Motor neuron (in vitro differentiated cells): ENCODE measurements around the gene GTSE1. TPM values are rescaled to one million over a fixed set of nuclear protein-coding genes. Genes with fewer than 3 reads are reported as not detected.

Source experiments
- ATAC-seq, 8 experiments: fragments of 200-7000 bp; cut with Tn5 transposase; replicated peaks in 6 of 8; 2 replicates each; pipeline ENCODE4 v1.8.0; 2021; ENCODE audit warnings: mild to moderate bottlenecking in 8 of 8, moderate library complexity in 8 of 8
- H3K27ac ChIP-seq, 2 donors: fragments of 250-450 bp; sonication (Bioruptor Pico); 2 replicates each; pipeline ENCODE4 v1.9.0; 2021; ENCODE audit warnings: antibody characterized with exemption in 2 of 2, mild to moderate bottlenecking in 2 of 2, moderate library complexity in 1 of 2
- H3K4me1 ChIP-seq, 2 donors: fragments of 250-450 bp; sonication (Bioruptor Pico); replicated peaks in 1 of 2; 2 replicates each; pipeline ENCODE4 v1.6.1; 2021; ENCODE audit warnings: antibody characterized with exemption in 2 of 2, mild to moderate bottlenecking in 2 of 2, moderate library complexity in 1 of 2
- H3K4me3 ChIP-seq, 5 donors: fragments of 250-450 bp; sonication (Bioruptor Pico); 2 replicates each; pipeline ENCODE4 v1.9.0; 2021; ENCODE audit warnings: antibody characterized with exemption in 5 of 5, mild to moderate bottlenecking in 5 of 5, moderate library complexity in 4 of 5
- WGBS, 10 experiments: fragments of 450-650 bp; shearing (Covaris generic); methylation state at CpG; one replicate each; pipeline ENCODE4 v1.0.0; 2022; 5-methylcytosine and 5-hydroxymethylcytosine counted together
- in situ Hi-C, 9 experiments: fragments of 400-800 bp; cut with MboI; loops; one replicate each; pipeline ENCODE4 v1.15.0; 2021; ENCODE audit warnings: low sequenced_read_pairs in 9 of 9, low pct_unique_long_range_greater_than_20kb in 2 of 9; ENCODE audit not compliant: unreplicated experiment in 9 of 9
- total RNA-seq, 8 experiments: library from RNA; unstranded; fragments of 300-600 nt; gene quantifications; 2 replicates each; pipeline versions ENCODE4 v1.2.3 to v1.2.4, GENCODE V29; 2022

Gene GTSE1
- total RNA-seq, result 10 to 100 TPM in 3 of 8 experiments, 1 to 10 TPM in 2, under 1 TPM in 3; 0.20 to 24.9 (median 1.8) TPM

GRCh38 chr22:46296257-46297150, at the start of gene GTSE1:
GTSE1 (plus strand) TSS chr22:46296870; CDS start chr22:46297401, 531 bp downstream.
- Histone ChIP-seq H3K27ac (peak within 1 kb of the TSS; percentile 58 to 80), H3K4me3 (peak within 1 kb of the TSS; percentile 43 to 79 (median 60)), H3K4me1 (peaks cover 10 to 17% of the 10 kb centered on the region in 2 donors)
- in situ Hi-C loops, result no loop called here
- ATAC-seq, result peak; percentile 92 to 99 (median 98)
- 0 to 10% (median 1%) methylated on average over 2 to 12 of the region's 76 CpGs; no CpG with 5 or more reads in 4 of the 10 experiments for WGBS, 10 experiments

- in situ Hi-C loops, result no loop called here
- Histone ChIP-seq H3K27ac (no peak overlapping the region), H3K4me3 (no peak overlapping the region), H3K4me1 (peaks cover 7 to 9% of the 10 kb centered on the region in 2 donors)
- no peak for ATAC-seq
- WGBS, 10 experiments, result 93% methylated on average over 2 of the region's 2 CpGs; no CpG with 5 or more reads in 9 of the 10 experiments
These were observed 49.2 kb upstream of the GTSE1 start for GRCh38 chr22:46247443-46247975.

DNA sequence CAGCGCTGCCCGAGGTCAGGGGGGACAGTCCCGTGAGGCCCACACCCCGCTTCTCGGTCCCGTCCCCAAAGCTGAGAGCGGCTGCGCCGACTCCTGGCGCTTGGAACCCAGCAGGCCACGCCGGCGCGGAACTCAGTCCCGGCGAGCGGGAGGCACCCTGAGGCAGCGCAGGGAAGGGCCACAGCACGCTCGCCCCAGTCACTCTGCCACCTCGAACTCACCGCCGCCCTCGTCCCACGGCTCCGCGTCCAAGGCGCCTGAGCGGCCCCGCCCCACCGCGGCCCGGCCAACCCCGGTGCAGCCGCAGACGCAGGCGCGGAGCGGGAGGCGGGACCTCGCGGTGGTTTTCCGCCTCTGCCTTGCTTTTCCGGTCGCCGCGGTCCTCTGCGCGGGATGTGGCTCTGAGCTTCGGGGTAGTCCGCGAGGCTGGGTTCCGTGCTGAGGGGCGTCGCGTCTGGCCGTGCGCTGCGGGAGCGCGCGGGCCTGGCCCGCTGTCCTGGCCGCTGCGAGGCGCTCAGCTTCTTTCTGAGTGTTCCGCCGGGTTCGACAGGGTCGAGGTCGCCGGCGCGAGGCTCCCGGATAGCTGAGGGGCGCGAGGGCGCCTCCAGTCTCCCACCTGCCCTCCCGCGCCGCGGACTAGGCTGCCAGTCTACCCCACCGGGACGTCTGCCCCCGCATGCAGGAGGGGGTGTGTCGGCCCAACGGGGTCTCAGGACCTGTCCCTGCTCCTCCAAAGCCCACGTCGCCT, 46.5 kb upstream of the GTSE1 start, which contains the start of gene CDPF1:
Gene CDPF1 (minus strand): TSS at position 259 of the 748 bp plus-strand sequence. CDS start 2,009 bp downstream, outside the sequence.
- WGBS, 10 experiments, result 0 to 20% (median 0%) methylated on average over 2 to 5 of the region's 89 CpGs; no CpG with 5 or more reads in 7 of the 10 experiments
- peak within 1 kb of the TSS; percentile 50 to 90 (median 83) for H3K4me3 ChIP-seq
- peak; percentile 95 to 97 (median 96) for ATAC-seq
- in situ Hi-C loops, result no loop called here
- H3K4me1 ChIP-seq, result peaks cover 7 to 9% of the 10 kb centered on the region in 2 donors
- H3K27ac ChIP-seq, result peak within 1 kb of the TSS; percentile 49 to 71

DNA sequence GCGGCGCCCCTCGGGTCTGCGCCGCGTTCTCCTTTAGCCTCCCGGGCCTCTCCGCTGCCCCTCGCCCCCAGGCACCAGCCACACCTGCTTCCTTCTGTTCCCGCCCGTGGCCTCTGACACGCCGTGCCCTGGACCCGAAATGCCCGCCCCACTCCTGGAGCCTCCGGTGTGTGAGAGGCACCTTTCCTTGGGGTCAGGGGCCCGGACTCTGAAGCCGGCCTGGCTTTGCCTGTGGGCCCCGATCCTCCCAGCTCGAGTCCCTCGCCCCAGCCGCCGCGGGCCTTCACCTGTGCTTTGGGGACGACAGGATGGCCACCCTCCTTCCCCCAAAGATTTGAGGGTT, 45.9 kb upstream of the GTSE1 start:
- in situ Hi-C loops, result no loop called here
- H3K4me1 ChIP-seq, result peaks cover 7 to 9% of the 10 kb centered on the region in 2 donors
- WGBS, 10 experiments, result 0 to 60% (median 18%) methylated on average over 2 to 5 of the region's 25 CpGs; no CpG with 5 or more reads in 6 of the 10 experiments

GRCh38 chr22:46251266-46251665, 45.4 kb upstream of the GTSE1 start:
- in situ Hi-C loops, result no loop called here
- Histone ChIP-seq H3K27ac (no peak overlapping the region), H3K4me1 (peaks cover 7 to 9% of the 10 kb centered on the region in 2 donors), H3K4me3 (peak overlapping the region; percentile 50 to 90 (median 83))
- WGBS, 10 experiments, result 0 to 88% (median 34%) methylated on average over 1 to 7 of the region's 7 CpGs; no CpG with 5 or more reads in 1 of the 10 experiments
- no peak for ATAC-seq

More for the DNA sequence above, 45.9 kb upstream of the GTSE1 start:
- no peak for ATAC-seq
- peak overlapping the region; percentile 50 to 90 (median 83) for H3K4me3 ChIP-seq
- peak overlapping the region; percentile 44 to 71 for H3K27ac ChIP-seq

- H3K4me3 ChIP-seq, result no peak overlapping the region
- ATAC-seq, result no peak
- H3K4me1 ChIP-seq, result peaks cover 7 to 9% of the 10 kb centered on the region in 2 donors
- 53 to 94% (median 88%) methylated on average over 1 to 9 of the region's 9 CpGs for WGBS, 10 experiments
- no peak overlapping the region for H3K27ac ChIP-seq
- in situ Hi-C loops, result no loop called here
These were observed 44.8 kb upstream of the GTSE1 start for GRCh38 chr22:46251816-46252380.

DNA sequence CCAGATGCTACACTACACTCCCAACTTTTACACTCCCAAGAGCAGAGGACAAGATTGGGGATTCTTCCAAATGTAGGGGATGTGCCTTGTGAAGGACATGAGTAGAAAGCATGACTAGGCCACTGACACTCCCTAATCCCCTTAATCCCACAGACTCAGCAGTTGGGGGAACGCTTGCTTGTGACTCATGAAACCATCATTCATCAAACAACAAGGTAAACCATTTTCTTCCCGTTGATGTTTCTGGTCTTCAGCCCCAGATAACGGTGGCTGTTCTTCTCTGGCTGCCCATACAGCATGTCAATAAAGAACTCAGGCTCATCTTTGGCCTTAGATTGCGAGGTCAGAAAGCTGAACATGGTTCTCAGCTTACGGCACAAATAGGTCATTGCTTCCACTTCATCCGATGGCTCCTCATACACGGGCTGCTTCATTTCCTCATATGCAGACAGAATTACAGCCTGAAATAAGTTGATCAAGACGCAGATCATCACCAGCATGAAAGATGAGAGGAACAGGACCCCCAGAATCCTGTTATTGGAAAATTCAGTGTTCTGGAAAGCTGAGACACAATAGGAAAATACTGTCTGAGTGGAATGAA, 40.2 kb upstream of the GTSE1 start:
- WGBS, 10 experiments, result 40 to 100% (median 77%) methylated on average over 1 to 8 of the region's 8 CpGs
- H3K4me3 ChIP-seq, result no peak overlapping the region
- H3K4me1 ChIP-seq, result peaks cover 2 to 3% of the 10 kb centered on the region in 2 donors
- in situ Hi-C loops, result no loop called here
- H3K27ac ChIP-seq, result no peak overlapping the region
- no peak for ATAC-seq

GRCh38 chr22:46259374-46259773, 37.3 kb upstream of the GTSE1 start:
- WGBS, 10 experiments, result 14 to 100% (median 82%) methylated on average over 1 to 11 of the region's 12 CpGs; no CpG with 5 or more reads in 2 of the 10 experiments
- Histone ChIP-seq H3K4me3 (no peak overlapping the region), H3K27ac (no peak overlapping the region), H3K4me1 (no peaks in the 10 kb centered on the region)
- ATAC-seq, result no peak
- in situ Hi-C loops, result no loop called here

DNA sequence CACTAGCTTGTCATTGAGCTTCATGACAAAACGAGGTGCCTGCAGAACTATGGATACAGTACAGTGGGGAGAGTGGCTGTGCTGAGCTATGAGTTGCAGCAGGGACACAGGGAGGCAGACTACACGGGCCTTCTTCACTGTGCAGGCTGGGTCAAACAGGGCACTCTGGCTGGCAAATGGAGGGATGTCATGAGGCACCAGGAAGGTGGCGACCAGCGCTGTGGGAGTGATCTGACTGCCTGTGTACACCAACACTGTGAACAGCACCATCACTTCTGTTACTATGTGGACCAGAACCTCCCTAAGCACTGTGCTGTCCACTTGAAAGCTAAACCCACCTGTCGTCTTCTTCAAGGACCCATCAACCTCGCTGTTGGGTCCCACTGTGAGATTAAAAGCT, 36.6 kb upstream of the GTSE1 start:
- no peaks in the 10 kb centered on the region for H3K4me1 ChIP-seq
- ATAC-seq, result no peak
- H3K4me3 ChIP-seq, result no peak overlapping the region
- in situ Hi-C loops, result no loop called here
- WGBS, 10 experiments, result 20 to 86% (median 67%) methylated on average over 2 to 6 of the region's 6 CpGs; no CpG with 5 or more reads in 3 of the 10 experiments
- no peak overlapping the region for H3K27ac ChIP-seq

DNA sequence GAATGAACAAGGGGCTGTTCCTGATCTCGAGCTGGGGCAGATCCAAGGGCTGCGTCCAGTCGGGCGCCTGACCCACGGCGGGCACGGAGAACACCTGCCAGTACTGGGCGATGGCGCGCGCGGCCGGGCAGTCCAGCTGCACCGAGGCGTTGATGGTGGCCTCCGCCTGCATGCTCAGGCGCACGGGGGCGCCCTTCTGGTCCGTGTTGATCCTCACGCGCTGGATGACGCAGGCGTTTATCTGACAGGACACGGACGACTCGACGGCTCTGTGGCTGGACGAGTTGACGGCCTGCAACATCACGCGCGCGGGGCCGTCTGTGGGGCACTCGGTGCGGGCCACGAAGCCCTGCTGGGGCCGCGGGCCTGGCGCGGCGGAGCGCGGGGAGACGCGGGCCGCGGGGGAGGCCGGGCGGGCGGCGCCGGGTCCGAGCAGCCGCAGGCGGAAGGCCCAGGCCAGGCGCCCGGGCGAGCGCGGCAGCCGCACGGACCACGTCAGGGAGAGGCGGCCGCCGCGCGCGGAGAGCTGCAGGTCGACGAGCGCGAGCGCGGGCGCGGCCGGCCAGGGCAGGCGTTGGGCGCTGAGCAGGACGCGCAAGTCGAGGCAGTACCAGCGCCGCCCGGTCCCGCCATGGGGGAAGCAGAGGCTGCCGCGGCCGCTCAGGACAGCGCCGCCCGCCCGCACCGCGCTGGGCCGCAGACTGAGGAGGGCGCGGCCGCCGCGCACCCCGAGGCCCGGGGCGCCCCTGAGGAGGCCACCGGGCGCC, 34.0 kb upstream of the GTSE1 start:
- H3K4me3 ChIP-seq, result peak overlapping the region in 3 of 5 donors; percentile 13 to 17 (median 15)
- H3K4me1 ChIP-seq, result no peaks in the 10 kb centered on the region
- in situ Hi-C loops, result no loop called here
- no peak overlapping the region for H3K27ac ChIP-seq
- WGBS, 10 experiments, result 23 to 50% (median 42%) methylated on average over 1 to 10 of the region's 109 CpGs; no CpG with 5 or more reads in 7 of the 10 experiments
- ATAC-seq, result peak in 6 of 8 experiments; percentile 42 to 57 (median 52)

GRCh38 chr22:46263216-46263590, 33.5 kb upstream of the GTSE1 start, which contains the start of gene PKDREJ:
PKDREJ (minus strand) TSS chr22:46263343; CDS start chr22:46263322, 21 bp downstream.
- 14 to 80% (median 61%) methylated on average over 1 to 7 of the region's 30 CpGs; no CpG with 5 or more reads in 7 of the 10 experiments for WGBS, 10 experiments
- in situ Hi-C loops, result no loop called here
- H3K4me3 ChIP-seq, result peak within 1 kb of the TSS in 3 of 5 donors; percentile 13 to 17 (median 15)
- H3K27ac ChIP-seq, result no peak within 1 kb of the TSS
- no peak for ATAC-seq
- no peaks in the 10 kb centered on the region for H3K4me1 ChIP-seq
